GM12878 (cell line): ENCODE results near the gene ANP32A. TPM values are rescaled to one million over a fixed set of nuclear protein-coding genes. Genes with fewer than 3 reads are reported as not detected.

ENCODE experiments used
- ATAC-seq: fragments of 200-7000 bp; cut with Tn5 transposase; 3 replicates; pipeline ENCODE4 v1.9.1; 2020; ENCODE audit warnings: mild to moderate bottlenecking, moderate library complexity
- BruUV-seq: library from RNA; stranded (reverse); fragments of 400-500 nt; replicated peaks from 2 replicates; lab custom pipeline; 2021; lab: Mats Ljungman, UMichigan
- CTCF ChIA-PET: fragments of 300-600 bp; sonication (Branson Sonifier 250); formaldehyde crosslinking; extraction: SDS; loops from one replicate; lab custom pipeline; 2021; ENCODE audit warnings: inconsistent platforms; lab: Yijun Ruan, JAX
- POLR2A ChIA-PET: fragments of 350-600 bp; formaldehyde crosslinking; extraction: SDS; loops from one replicate; lab custom pipeline; 2021; ENCODE audit warnings: inconsistent platforms; lab: Charles Lee
- RAD21 ChIA-PET: fragments of 300-600 bp; sonication (Branson Sonifier 250); formaldehyde crosslinking; loops from one replicate; lab custom pipeline; 2023; ENCODE audit warnings: antibody characterized with exemption; ENCODE audit not compliant: unreplicated experiment; lab: Charles Lee
- SMC1A ChIA-PET: fragments of 300-600 bp; sonication (Branson Sonifier 250); formaldehyde crosslinking; loops from one replicate; lab custom pipeline; 2023; ENCODE audit not compliant: unreplicated experiment, uncharacterized antibody; lab: Charles Lee
- DNase-seq: peaks from one replicate; pipeline ENCODE4 v3.0.0-alpha.2; 2011; ENCODE audit warnings: low read depth, low spot score
- FAIRE-seq: peaks from 3 replicates; lab custom pipeline; 2011; peaks lifted over from hg19 to GRCh38; lab: Jason Lieb, UNC
- H2AFZ ChIP-seq: 2 replicates; pipeline ENCODE4 v1.6.0; 2011; ENCODE audit warnings: low read depth, low read length, control low read depth; ENCODE audit not compliant: control insufficient read depth
- H3K27ac ChIP-seq: 2 replicates; pipeline ENCODE4 v1.5.1; 2011; ENCODE audit warnings: control low read depth; ENCODE audit not compliant: control insufficient read depth, insufficient read depth
- H3K27me3 ChIP-seq, 2 experiments: replicated peaks in 1 of 2; 2 replicates each; pipeline versions ENCODE4 v1.6.0 to v1.6.1; 2011; ENCODE audit warnings: low read length in 1 of 2; ENCODE audit not compliant: control insufficient read depth in 2 of 2, insufficient read depth in 2 of 2
- H3K36me3 ChIP-seq, 2 experiments: 2 replicates each; pipeline ENCODE4 v1.5.1; 2011; ENCODE audit warnings: low read length in 1 of 2; ENCODE audit not compliant: control insufficient read depth in 2 of 2, insufficient read depth in 2 of 2
- H3K4me1 ChIP-seq: 2 replicates; pipeline ENCODE4 v1.6.1; 2011; ENCODE audit warnings: mild to moderate bottlenecking, low read length, moderate library complexity, mixed read lengths; ENCODE audit not compliant: control insufficient read depth, insufficient read depth
- H3K4me2 ChIP-seq: 2 replicates; pipeline ENCODE4 v1.6.0; 2011; ENCODE audit warnings: control low read depth; ENCODE audit not compliant: control insufficient read depth, insufficient read depth
- H3K4me3 ChIP-seq: fragments of 200-600 bp; sonication (generic); 2 replicates; pipeline ENCODE4 v1.5.1; 2016
- H3K79me2 ChIP-seq: 2 replicates; pipeline ENCODE4 v1.6.0; 2011; ENCODE audit warnings: low read length; ENCODE audit not compliant: control insufficient read depth, insufficient read depth
- H3K9ac ChIP-seq: 2 replicates; pipeline ENCODE4 v1.8.0; 2011; ENCODE audit warnings: low read length, control low read depth, mixed read lengths; ENCODE audit not compliant: control insufficient read depth, insufficient read depth
- H3K9me3 ChIP-seq: replicated peaks from 3 replicates; pipeline ENCODE4 v1.5.1; 2011; ENCODE audit warnings: mild to moderate bottlenecking, low read length; ENCODE audit not compliant: control insufficient read depth, insufficient read depth
- H4K20me1 ChIP-seq: 2 replicates; pipeline ENCODE4 v1.6.0; 2011; ENCODE audit not compliant: control insufficient read depth, insufficient read depth
- ASH2L ChIP-seq: fragments of 300-600, 200-600 bp; sonication (generic); IDR thresholded peaks from 2 replicates; pipeline ENCODE4 v1.6.1; 2017; ENCODE audit warnings: low read depth, mild to moderate bottlenecking, borderline replicate concordance
- BACH1 ChIP-seq: fragments of 450-650 bp; IDR thresholded peaks from 2 replicates; pipeline ENCODE4 v1.6.1; 2017; ENCODE audit warnings: mild to moderate bottlenecking, borderline replicate concordance
- BHLHE40 ChIP-seq, 2 experiments: fragments of 450-650 bp in 1 of 2; IDR thresholded peaks; 2 replicates each; pipeline ENCODE4 v1.6.1; 2011 to 2017; ENCODE audit warnings: low read depth in 2 of 2, borderline replicate concordance in 1 of 2, improper control_type of control experiment in 1 of 2, low read length in 1 of 2, mild to moderate bottlenecking in 1 of 2
- BRCA1 ChIP-seq: IDR thresholded peaks from 2 replicates; pipeline ENCODE4 v1.6.1; 2011; ENCODE audit warnings: low read depth, low read length, improper control_type of control experiment
- DPF2 ChIP-seq: fragments of 450-650 bp; IDR thresholded peaks from 2 replicates; pipeline ENCODE4 v1.6.1; 2017; ENCODE audit warnings: mild to moderate bottlenecking
- EGR1 ChIP-seq, 2 experiments: IDR thresholded peaks; 1 replicate in 1 of 2; 2 replicates in 1 of 2; pipeline ENCODE4 v1.6.1; 2011 to 2012; ENCODE audit warnings: low read depth in 2 of 2, low read length in 2 of 2, borderline replicate concordance in 1 of 2, mild to moderate bottlenecking in 1 of 2, moderate library complexity in 1 of 2
- FOS ChIP-seq: IDR thresholded peaks from 3 replicates; pipeline ENCODE4 v1.6.1; 2011; ENCODE audit warnings: borderline replicate concordance; ENCODE audit not compliant: insufficient read length; ENCODE audit errors: extremely low read depth
- LARP7 ChIP-seq: fragments of 450-650 bp; IDR thresholded peaks from 2 replicates; pipeline ENCODE4 v1.6.1; 2017; ENCODE audit warnings: mild to moderate bottlenecking
- MTA3 ChIP-seq: IDR thresholded peaks from 2 replicates; pipeline ENCODE4 v1.6.1; 2012; ENCODE audit warnings: low read length, inconsistent platforms, borderline replicate concordance
- NFXL1 ChIP-seq: fragments of 450-650 bp; IDR thresholded peaks from 2 replicates; pipeline ENCODE4 v1.6.1; 2017; ENCODE audit warnings: antibody characterized with exemption, mild to moderate bottlenecking, borderline replicate concordance
- TAF1 ChIP-seq: IDR thresholded peaks from 2 replicates; pipeline ENCODE4 v1.6.1; 2011; ENCODE audit warnings: mild to moderate bottlenecking, low read depth, low read length, borderline replicate concordance
- WRNIP1 ChIP-seq: IDR thresholded peaks from 2 replicates; pipeline ENCODE4 v1.6.1; 2011; ENCODE audit warnings: low read depth, low read length, improper control_type of control experiment, borderline replicate concordance
- ZNF274 ChIP-seq: IDR thresholded peaks from one replicate; pipeline ENCODE4 v1.8.0; 2011; ENCODE audit not compliant: insufficient read length, insufficient read depth
- WGBS: methylation state at CpG from one replicate; pipeline ENCODE4 v1.1.6; 2016; ENCODE audit warnings: low lambda C conversion rate; ENCODE audit not compliant: insufficient replicate concordance, insufficient coverage; ENCODE audit errors: missing lambda C conversion rate; 5-methylcytosine and 5-hydroxymethylcytosine counted together
- in situ Hi-C: fragments of 300-500 bp; cut with MboI; formaldehyde crosslinking; loops from 9 replicates; pipeline ENCODE4 v1.14.3; 2018; ENCODE audit warnings: mixed read lengths
- intact Hi-C: fragments of 100-400 bp; cut with micrococcal nuclease; formaldehyde crosslinking; loops from one replicate; pipeline ENCODE4 v1.14.2; 2022; ENCODE audit not compliant: unreplicated experiment
- polyA plus RNA-seq, 11 experiments: library from polyadenylated mRNA; depleted of rRNA in 4 of 11; unstranded in 6 of 11; stranded (reverse) in 5 of 11; fragments of >200 nt; fragmentation: Nextera tagmentation in 4 of 11; fragmentation: Illumina TruSeq in 1 of 11; extraction: Ambion mirVana in 4 of 11; extraction: Trizol in 1 of 11; gene quantifications; 1 replicate in 1 of 11; 2 replicates in 10 of 11; pipeline versions ENCODE4 v1.2.1 to v1.2.3, GENCODE V29; 2011 to 2016; ENCODE audit warnings: inconsistent platforms in 2 of 11, missing spikeins in 2 of 11, low read depth in 1 of 11
- total RNA-seq, 4 experiments: library from RNA; depleted of rRNA in 3 of 4; stranded (reverse); fragments of >200 nt in 3 of 4; fragmentation: Illumina TruSeq in 1 of 4; extraction: Trizol in 1 of 4; gene quantifications; 2 replicates each; pipeline versions ENCODE4 v1.2.1 to v1.2.3, GENCODE V29; 2013 to 2021
- TF ChIP-seq, protein P1 (sequence below): fragments of 450-650 bp; IDR thresholded peaks from 2 replicates; pipeline ENCODE4 v1.6.1; 2018; ENCODE audit warnings: borderline replicate concordance, mild to moderate bottlenecking; ENCODE audit not compliant: partially characterized antibody
- TF ChIP-seq, protein P2 (sequence below): IDR thresholded peaks from 2 replicates; pipeline ENCODE4 v1.6.1; 2011; ENCODE audit warnings: borderline replicate concordance, low read depth, mild to moderate bottlenecking, moderate library complexity, low read length; ENCODE audit not compliant: insufficient read depth, poor library complexity, severe bottlenecking
- TF ChIP-seq, protein P3 (sequence below): IDR thresholded peaks from 2 replicates; pipeline ENCODE4 v1.6.1; 2012; ENCODE audit warnings: low read depth, low read length, improper control_type of control experiment
- TF ChIP-seq, protein P4 (sequence below): IDR thresholded peaks from 2 replicates; pipeline ENCODE4 v1.6.1; 2012; ENCODE audit warnings: low read length, inconsistent platforms

Gene ANP32A
- total and polyA plus RNA-seq, 10 of the 15 experiments (the other 5 are each of a cell fraction or from before 2014, with no cell fraction given) = 29.6 to 666 (median 234) TPM

DNA sequence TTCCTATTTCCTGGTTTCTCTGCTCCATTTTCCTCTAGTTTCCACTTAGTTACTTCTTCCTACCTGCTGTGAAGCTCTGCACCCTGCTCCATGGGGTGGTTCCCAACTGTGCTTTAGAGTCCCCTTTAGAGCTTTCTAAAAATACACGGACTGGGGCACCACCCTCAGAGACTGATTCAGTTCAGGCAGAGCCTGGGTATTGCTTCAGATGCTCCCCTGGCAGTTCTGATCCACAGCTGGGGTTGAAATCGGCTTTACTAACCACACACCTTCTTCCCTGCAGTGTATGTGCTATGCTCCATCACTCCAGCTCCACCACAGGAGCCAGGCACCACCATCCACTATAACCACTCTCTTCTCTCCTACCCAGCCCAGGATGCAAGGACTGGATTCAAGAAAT is 12.6 kb downstream of the ANP32A start (continued):
- TF ChIP-seq LARP7 = no peak
- TF ChIP-seq, protein P1, sequence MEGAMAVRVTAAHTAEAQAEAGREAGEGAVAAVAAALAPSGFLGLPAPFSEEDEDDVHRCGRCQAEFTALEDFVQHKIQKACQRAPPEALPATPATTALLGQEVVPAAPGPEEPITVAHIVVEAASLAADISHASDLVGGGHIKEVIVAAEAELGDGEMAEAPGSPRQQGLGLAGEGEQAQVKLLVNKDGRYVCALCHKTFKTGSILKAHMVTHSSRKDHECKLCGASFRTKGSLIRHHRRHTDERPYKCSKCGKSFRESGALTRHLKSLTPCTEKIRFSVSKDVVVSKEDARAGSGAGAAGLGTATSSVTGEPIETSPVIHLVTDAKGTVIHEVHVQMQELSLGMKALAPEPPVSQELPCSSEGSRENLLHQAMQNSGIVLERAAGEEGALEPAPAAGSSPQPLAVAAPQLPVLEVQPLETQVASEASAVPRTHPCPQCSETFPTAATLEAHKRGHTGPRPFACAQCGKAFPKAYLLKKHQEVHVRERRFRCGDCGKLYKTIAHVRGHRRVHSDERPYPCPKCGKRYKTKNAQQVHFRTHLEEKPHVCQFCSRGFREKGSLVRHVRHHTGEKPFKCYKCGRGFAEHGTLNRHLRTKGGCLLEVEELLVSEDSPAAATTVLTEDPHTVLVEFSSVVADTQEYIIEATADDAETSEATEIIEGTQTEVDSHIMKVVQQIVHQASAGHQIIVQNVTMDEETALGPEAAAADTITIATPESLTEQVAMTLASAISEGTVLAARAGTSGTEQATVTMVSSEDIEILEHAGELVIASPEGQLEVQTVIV = no peak
- no peak for TF ChIP-seq ZNF274
- TF ChIP-seq, protein P2, sequence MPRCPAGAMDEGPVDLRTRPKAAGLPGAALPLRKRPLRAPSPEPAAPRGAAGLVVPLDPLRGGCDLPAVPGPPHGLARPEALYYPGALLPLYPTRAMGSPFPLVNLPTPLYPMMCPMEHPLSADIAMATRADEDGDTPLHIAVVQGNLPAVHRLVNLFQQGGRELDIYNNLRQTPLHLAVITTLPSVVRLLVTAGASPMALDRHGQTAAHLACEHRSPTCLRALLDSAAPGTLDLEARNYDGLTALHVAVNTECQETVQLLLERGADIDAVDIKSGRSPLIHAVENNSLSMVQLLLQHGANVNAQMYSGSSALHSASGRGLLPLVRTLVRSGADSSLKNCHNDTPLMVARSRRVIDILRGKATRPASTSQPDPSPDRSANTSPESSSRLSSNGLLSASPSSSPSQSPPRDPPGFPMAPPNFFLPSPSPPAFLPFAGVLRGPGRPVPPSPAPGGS = no peak
- no peak for TF ChIP-seq BRCA1
- TF ChIP-seq NFXL1 = no peak
- no peak for TF ChIP-seq DPF2
- no peak for TF ChIP-seq WRNIP1
- no peak for TF ChIP-seq ASH2L

DNA sequence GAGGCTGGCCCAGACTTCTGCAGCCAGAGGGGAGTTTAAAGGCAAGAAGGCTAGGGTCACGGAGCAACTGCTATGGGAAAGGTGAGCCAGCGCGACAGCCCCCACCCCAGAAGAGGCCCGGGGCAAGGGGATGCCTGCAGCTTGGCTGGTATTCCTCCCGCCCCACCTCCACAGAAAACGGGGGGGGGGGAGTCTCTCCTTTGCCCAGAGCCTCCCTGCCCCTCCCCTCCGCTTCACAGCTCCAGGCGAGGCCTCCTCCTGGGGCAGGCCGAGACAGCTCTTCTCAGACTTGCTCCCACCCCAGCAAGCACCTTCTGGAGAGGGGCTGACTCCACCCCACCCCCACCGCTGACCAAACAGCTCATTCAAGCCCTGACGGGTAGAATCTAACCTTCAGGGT is 13.4 kb downstream of the ANP32A start:
- in situ Hi-C loops (loop anchor here (25.0 kb wide), 1 partner anchor 1270 kb away; the partner anchor contains the start of gene MAP2K5), intact Hi-C loops (no loop called here)
- WGBS = 78% methylated on average over 10 of the region's 11 CpGs
- DNase-seq (no peak), ATAC-seq (no peak), FAIRE-seq (no peak)
- peaks cover 37% of the 10 kb centered on the region for H4K20me1 ChIP-seq
- no peak overlapping the region for H3K9ac ChIP-seq
- H3K4me2 ChIP-seq = no peak overlapping the region
- peaks cover 19% of the 10 kb centered on the region for H3K4me1 ChIP-seq
- ChIA-PET SMC1A (interaction anchor here (1.4 to 2.0 kb wide), 2 partner anchors 9 to 13 kb away, joined by 4 to 5 read pairs; no protein-coding TSS in a partner anchor), POLR2A (interaction anchor here (1.7 kb wide), 1 partner anchor 12 kb away, joined by 7 read pairs; no protein-coding TSS in a partner anchor), RAD21 (no interaction called here), CTCF (interaction anchor here (1.0 to 1.8 kb wide), 3 partner anchors 9 to 23 kb away, joined by 3 to 6 read pairs (median 3); no protein-coding TSS in a partner anchor)
- no peak overlapping the region for H2AFZ ChIP-seq
- H3K9me3 ChIP-seq = no peaks in the 10 kb centered on the region
- no peaks in the 10 kb centered on the region for H3K27me3 ChIP-seq
- peaks cover 95% of the 10 kb centered on the region for H3K79me2 ChIP-seq
- H3K36me3 ChIP-seq = peaks cover 25 to 31% of the 10 kb centered on the region in 2 experiments; a peak in 3 of 4 replicates
- no peak overlapping the region for H3K27ac ChIP-seq
- BruUV-seq = no TSS peak
- H3K4me3 ChIP-seq = no peak overlapping the region
- TF ChIP-seq EGR1 (IDR thresholded peaks at IDR 0.05; ENCODE audit: borderline replicate concordance in 1 of 2, low read depth in 2 of 2, low read length in 2 of 2) = no peak
- TF ChIP-seq BACH1 = no peak
- TF ChIP-seq TAF1 = no peak
- TF ChIP-seq BHLHE40 (IDR thresholded peaks at IDR 0.05; ENCODE audit: borderline replicate concordance in 1 of 2, low read depth in 2 of 2, low read length in 1 of 2) = no peak
- no peak for TF ChIP-seq MTA3
- TF ChIP-seq WRNIP1 = no peak
- no peak for TF ChIP-seq FOS
- TF ChIP-seq, protein P3, sequence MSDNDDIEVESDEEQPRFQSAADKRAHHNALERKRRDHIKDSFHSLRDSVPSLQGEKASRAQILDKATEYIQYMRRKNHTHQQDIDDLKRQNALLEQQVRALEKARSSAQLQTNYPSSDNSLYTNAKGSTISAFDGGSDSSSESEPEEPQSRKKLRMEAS = no peak
- TF ChIP-seq NFXL1 = no peak
- TF ChIP-seq, protein P4, sequence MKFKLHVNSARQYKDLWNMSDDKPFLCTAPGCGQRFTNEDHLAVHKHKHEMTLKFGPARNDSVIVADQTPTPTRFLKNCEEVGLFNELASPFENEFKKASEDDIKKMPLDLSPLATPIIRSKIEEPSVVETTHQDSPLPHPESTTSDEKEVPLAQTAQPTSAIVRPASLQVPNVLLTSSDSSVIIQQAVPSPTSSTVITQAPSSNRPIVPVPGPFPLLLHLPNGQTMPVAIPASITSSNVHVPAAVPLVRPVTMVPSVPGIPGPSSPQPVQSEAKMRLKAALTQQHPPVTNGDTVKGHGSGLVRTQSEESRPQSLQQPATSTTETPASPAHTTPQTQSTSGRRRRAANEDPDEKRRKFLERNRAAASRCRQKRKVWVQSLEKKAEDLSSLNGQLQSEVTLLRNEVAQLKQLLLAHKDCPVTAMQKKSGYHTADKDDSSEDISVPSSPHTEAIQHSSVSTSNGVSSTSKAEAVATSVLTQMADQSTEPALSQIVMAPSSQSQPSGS = no peak
